ENCODE data around the gene DUSP16. TPM values are rescaled to one million over a fixed set of nuclear protein-coding genes. Genes with fewer than 3 reads are reported as not detected.
"Not testable (repeated sequence)": the region's sequence is repeated elsewhere in the genome, so short reads cannot be mapped to it uniquely, and the experiment has no call there.

The DUSP16 gene
- total RNA-seq, 1 donor from 2014 or later, result 15.9 TPM

- DNase-seq (ENCODE audit: low spot score), result not testable (repeated sequence)
Observed at GRCh38 chr12:12522657-12523056, 40.0 kb downstream of the DUSP16 start.

GRCh38 chr12:12521888-12522287, 40.8 kb downstream of the DUSP16 start:
- DNase-seq (ENCODE audit: low spot score), result no peak

GRCh38 chr12:12521044-12521485, 41.6 kb downstream of the DUSP16 start:
- DNase-seq (ENCODE audit: low spot score), result no peak

- DNase-seq (ENCODE audit: low spot score), result no peak
Observed at GRCh38 chr12:12520273-12520672, 42.4 kb downstream of the DUSP16 start.

- DNase-seq (ENCODE audit: low spot score), result no peak
Observed at GRCh38 chr12:12519354-12519998, 43.2 kb downstream of the DUSP16 start.

GRCh38 chr12:12518919-12519318, 43.7 kb downstream of the DUSP16 start:
- DNase-seq (ENCODE audit: low spot score), result no peak

- no peak for DNase-seq (ENCODE audit: low spot score)
Observed at GRCh38 chr12:12518464-12518845, 44.2 kb downstream of the DUSP16 start.

GRCh38 chr12:12513416-12514006, 49.2 kb downstream of the DUSP16 start:
- DNase-seq (ENCODE audit: low spot score), result no peak

- no peak for DNase-seq (ENCODE audit: low spot score)
Observed at GRCh38 chr12:12511895-12512711, 50.6 kb downstream of the DUSP16 start.

- no peak for DNase-seq (ENCODE audit: low spot score)
Observed at GRCh38 chr12:12511021-12511783, 51.5 kb downstream of the DUSP16 start.

- DNase-seq (ENCODE audit: low spot score), result no peak
Observed at GRCh38 chr12:12510551-12510950, 52.1 kb downstream of the DUSP16 start.

- no peak for DNase-seq (ENCODE audit: low spot score)
Observed at GRCh38 chr12:12510141-12510540, 52.5 kb downstream of the DUSP16 start.

GRCh38 chr12:12508612-12509011, 54.1 kb downstream of the DUSP16 start:
- DNase-seq (ENCODE audit: low spot score), result no peak

- DNase-seq (ENCODE audit: low spot score), result no peak
Observed at GRCh38 chr12:12507121-12507520, 55.5 kb downstream of the DUSP16 start.

- DNase-seq (ENCODE audit: low spot score), result no peak
Observed at GRCh38 chr12:12506496-12506890, 56.2 kb downstream of the DUSP16 start.

GRCh38 chr12:12505544-12506495, 56.8 kb downstream of the DUSP16 start:
- no peak for DNase-seq (ENCODE audit: low spot score)

- no peak for DNase-seq (ENCODE audit: low spot score)
Observed at GRCh38 chr12:12503384-12504078, 59.1 kb downstream of the DUSP16 start.

- DNase-seq (ENCODE audit: low spot score), result no peak
Observed at GRCh38 chr12:12502815-12503151, 59.9 kb downstream of the DUSP16 start.

- DNase-seq (ENCODE audit: low spot score), result not testable (repeated sequence)
Observed at GRCh38 chr12:12502130-12502814, 60.4 kb downstream of the DUSP16 start.

Measured in mesenteric fat pad (tissue), 1 donor.